SKM-1 (cell line): ENCODE results near the gene P2RX7.

ENCODE experiments used
- DNase-seq: peaks from one replicate; lab custom pipeline; 2025; ENCODE audit not compliant: unreplicated experiment; lab: John Stamatoyannopoulos, UW

The P2RX7 gene

GRCh38 chr12:121110211-121110940, 22.3 kb upstream of the P2RX7 start:
- DNase-seq = peak; percentile 37

- DNase-seq = no peak
Measured at GRCh38 chr12:121111684-121112083, 21.0 kb upstream of the P2RX7 start.

GRCh38 chr12:121112496-121112895, 20.2 kb upstream of the P2RX7 start:
- no peak for DNase-seq

GRCh38 chr12:121113057-121113456, 19.6 kb upstream of the P2RX7 start:
- no peak for DNase-seq

- no peak for DNase-seq
Measured at GRCh38 chr12:121114019-121114639, 18.5 kb upstream of the P2RX7 start.

GRCh38 chr12:121114806-121115205, 17.9 kb upstream of the P2RX7 start:
- DNase-seq = no peak

GRCh38 chr12:121115530-121115929, 17.1 kb upstream of the P2RX7 start:
- no peak for DNase-seq

- no peak for DNase-seq
Measured at GRCh38 chr12:121116318-121117225, 16.1 kb upstream of the P2RX7 start.

- no peak for DNase-seq
Measured at GRCh38 chr12:121117226-121117777, 15.4 kb upstream of the P2RX7 start.

- DNase-seq = no peak
Measured at GRCh38 chr12:121120323-121120722, 12.4 kb upstream of the P2RX7 start.

GRCh38 chr12:121120989-121121755, 11.5 kb upstream of the P2RX7 start:
- DNase-seq = no peak

GRCh38 chr12:121121805-121122204, 10.9 kb upstream of the P2RX7 start:
- DNase-seq = no peak

GRCh38 chr12:121123488-121123887, 9.2 kb upstream of the P2RX7 start:
- no peak for DNase-seq

GRCh38 chr12:121124402-121125109, 8.1 kb upstream of the P2RX7 start:
- no peak for DNase-seq

GRCh38 chr12:121127501-121127900, 5.2 kb upstream of the P2RX7 start:
- no peak for DNase-seq

GRCh38 chr12:121128908-121129810, 3.5 kb upstream of the P2RX7 start:
- DNase-seq = peak; percentile 54

GRCh38 chr12:121129811-121130147, 2.9 kb upstream of the P2RX7 start:
- no peak for DNase-seq

- no peak for DNase-seq
Measured at GRCh38 chr12:121130866-121131373, 1.8 kb upstream of the P2RX7 start.

- no peak for DNase-seq
Measured at GRCh38 chr12:121131941-121132341, 735 bp upstream of the P2RX7 start.
